HepG2 (cell line): ENCODE data around the gene PANK4.

Experiments used
- ERF ChIP-seq: IDR thresholded peaks from 2 replicates; pipeline ENCODE4 v1.6.1; 2018; ENCODE audit warnings: missing biosample characterization, missing genetic modification reagents
- KAT2B ChIP-seq: fragments of 150-350 bp; IDR thresholded peaks from 2 replicates; pipeline ENCODE4 v1.6.1; 2014; ENCODE audit warnings: low read depth, low read length, borderline replicate concordance
- MYC ChIP-seq: sonication (generic); formaldehyde crosslinking; IDR thresholded peaks from 2 replicates; pipeline ENCODE4 v1.9.0; 2021; ENCODE audit warnings: missing genetic modification reagents, borderline replicate concordance
- NFE2L1 ChIP-seq: sonication (generic); formaldehyde crosslinking; IDR thresholded peaks from 2 replicates; pipeline ENCODE4 v1.4.0; 2020; ENCODE audit warnings: missing genetic modification reagents, mild to moderate bottlenecking, borderline replicate concordance
- PPARG ChIP-seq: conservative IDR thresholded peaks from 2 replicates; pipeline ENCODE4 v1.6.1; 2016; ENCODE audit warnings: missing biosample characterization, missing genetic modification reagents
- PTBP1 ChIP-seq: fragments of 200-400 bp; formaldehyde crosslinking; IDR thresholded peaks from 2 replicates; pipeline ENCODE4 v1.6.1; 2018; ENCODE audit warnings: low read length, low read depth; ENCODE audit not compliant: poor library complexity, severe bottlenecking
- RAD21 ChIP-seq: fragments of 450-650 bp; formaldehyde crosslinking; IDR thresholded peaks from 2 replicates; pipeline ENCODE4 v1.5.0; 2020; ENCODE audit warnings: mild to moderate bottlenecking
- RFXAP ChIP-seq: sonication (generic); formaldehyde crosslinking; IDR thresholded peaks from 2 replicates; pipeline ENCODE4 v1.4.0; 2020; ENCODE audit warnings: missing genetic modification reagents, borderline replicate concordance
- SCMH1 ChIP-seq: sonication (generic); formaldehyde crosslinking; IDR thresholded peaks from 2 replicates; pipeline ENCODE4 v1.9.0; 2021; ENCODE audit warnings: missing genetic modification reagents, mild to moderate bottlenecking, borderline replicate concordance
- SRSF9 ChIP-seq: fragments of 200-400 bp; formaldehyde crosslinking; IDR thresholded peaks from 2 replicates; pipeline ENCODE4 v1.6.1; 2018; ENCODE audit warnings: borderline replicate concordance, mild to moderate bottlenecking, low read depth, low read length; ENCODE audit not compliant: insufficient read depth, poor library complexity, severe bottlenecking
- ZNF543 ChIP-seq: sonication (generic); formaldehyde crosslinking; IDR thresholded peaks from 2 replicates; pipeline ENCODE4 v1.4.0; 2020; ENCODE audit warnings: mild to moderate bottlenecking, missing genetic modification reagents
- TF ChIP-seq, protein P1 (sequence below): sonication (generic); formaldehyde crosslinking; conservative IDR thresholded peaks from 2 replicates; pipeline ENCODE4 v1.5.0; 2020; ENCODE audit warnings: missing genetic modification reagents
- TF ChIP-seq, protein P2 (sequence below): IDR thresholded peaks from 2 replicates; pipeline ENCODE4 v1.6.1; 2012; ENCODE audit warnings: inconsistent platforms

DNA sequence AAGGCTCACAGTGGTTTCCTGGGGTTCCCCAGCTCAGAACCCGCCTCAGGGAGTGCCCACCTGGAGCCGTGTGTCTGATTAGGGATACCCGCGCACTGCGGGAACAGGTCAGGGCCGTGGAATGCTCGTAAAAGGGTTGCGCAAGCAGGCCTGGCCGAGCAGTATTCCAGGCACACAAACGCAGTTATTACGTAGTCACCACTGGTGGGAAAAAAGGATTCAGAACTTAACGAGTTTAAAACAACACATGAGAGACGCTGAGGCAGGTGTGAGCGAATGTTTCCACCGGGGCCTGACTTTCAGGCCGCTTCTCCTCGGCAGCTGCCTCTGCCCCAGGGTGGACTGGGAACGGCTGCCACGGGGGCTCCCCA lies 32.1 kb downstream of the PANK4 start:
- TF ChIP-seq SRSF9 (no peak), NFE2L1 (CRISPR knock-in tag) (no peak), PPARG (CRISPR knock-in tag) (no peak), ZNF543 (CRISPR knock-in tag) (no peak), KAT2B (no peak), SCMH1 (CRISPR knock-in tag) (no peak), MYC (CRISPR knock-in tag) (no peak), ERF (CRISPR knock-in tag) (no peak), PTBP1 (no peak), RFXAP (CRISPR knock-in tag) (no peak), RAD21 (no peak)
- TF ChIP-seq, protein P1, sequence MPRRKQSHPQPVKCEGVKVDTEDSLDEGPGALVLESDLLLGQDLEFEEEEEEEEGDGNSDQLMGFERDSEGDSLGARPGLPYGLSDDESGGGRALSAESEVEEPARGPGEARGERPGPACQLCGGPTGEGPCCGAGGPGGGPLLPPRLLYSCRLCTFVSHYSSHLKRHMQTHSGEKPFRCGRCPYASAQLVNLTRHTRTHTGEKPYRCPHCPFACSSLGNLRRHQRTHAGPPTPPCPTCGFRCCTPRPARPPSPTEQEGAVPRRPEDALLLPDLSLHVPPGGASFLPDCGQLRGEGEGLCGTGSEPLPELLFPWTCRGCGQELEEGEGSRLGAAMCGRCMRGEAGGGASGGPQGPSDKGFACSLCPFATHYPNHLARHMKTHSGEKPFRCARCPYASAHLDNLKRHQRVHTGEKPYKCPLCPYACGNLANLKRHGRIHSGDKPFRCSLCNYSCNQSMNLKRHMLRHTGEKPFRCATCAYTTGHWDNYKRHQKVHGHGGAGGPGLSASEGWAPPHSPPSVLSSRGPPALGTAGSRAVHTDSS = no peak
- TF ChIP-seq, protein P2, sequence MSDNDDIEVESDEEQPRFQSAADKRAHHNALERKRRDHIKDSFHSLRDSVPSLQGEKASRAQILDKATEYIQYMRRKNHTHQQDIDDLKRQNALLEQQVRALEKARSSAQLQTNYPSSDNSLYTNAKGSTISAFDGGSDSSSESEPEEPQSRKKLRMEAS = no peak
